Left cardiac atrium (tissue), 4 donors: Measurements from ENCODE around the gene ARL2BP. TPM values are rescaled to one million over a fixed set of nuclear protein-coding genes. Genes with fewer than 3 reads are reported as not detected.
A peak's percentile ranks its signal among the peaks of the same experiment; 100 is the strongest.
"Not testable (repeated sequence)": the region's sequence is repeated elsewhere in the genome, so short reads cannot be mapped to it uniquely, and the experiment has no call there.

Experiments
- ATAC-seq, 2 donors: fragments of 200-7000 bp; cut with Tn5 transposase; one replicate each; pipeline ENCODE4 v1.9.1; 2020; ENCODE audit warnings: mild to moderate bottlenecking in 2 of 2, moderate library complexity in 2 of 2
- DNase-seq: peaks from one replicate; pipeline ENCODE4 v3.0.0-alpha.2; 2020
- intact Hi-C, 2 donors: fragments of 100-400 bp; cut with DNase I; formaldehyde crosslinking; loops; one replicate each; pipeline versions ENCODE4 v1.14.1 to v1.15.1; 2022 to 2023
- total RNA-seq, 2 donors: library from RNA; stranded (reverse); fragmentation: NEBNext Ultra II Directional; extraction: Animal tissue kit (Norgen Biotek cat#: 25700); gene quantifications; one replicate each; pipeline ENCODE4 v1.2.1, GENCODE V29; 2021
- donor health status: DM: no; HTN: yes; CAD: no.
- donor health status: DM: no; HTN: yes; CAD: no; lungs with severe emphysema.
- donor health status: DM: yes; HTN: yes; CAD: no.
- donor health status: Dilated cardiomyopathy.

ARL2BP gene
- total RNA-seq, 2 donors from 2014 or later, result 52.3 to 60.3 TPM

- intact Hi-C loops, result not testable (repeated sequence)
Observed at GRCh38 chr16:57275946-57276345, 30.9 kb downstream of the ARL2BP start.

GRCh38 chr16:57276596-57276995, 31.5 kb downstream of the ARL2BP start:
- DNase-seq (peak; percentile 53), ATAC-seq (peak in 1 of 2 donors; percentile 58)
- intact Hi-C loops, result no loop called here

More at GRCh38 chr16:57275946-57276345, 30.9 kb downstream of the ARL2BP start:
- not testable (repeated sequence) for ATAC-seq
- DNase-seq, result peak; percentile 12

GRCh38 chr16:57277586-57277985, 32.5 kb downstream of the ARL2BP start:
- DNase-seq (peak; percentile 26), ATAC-seq (peak; percentile 57 to 61)
- intact Hi-C loops, result no loop called here

- peak; percentile 15 for DNase-seq
- intact Hi-C loops, result no loop called here
Observed at GRCh38 chr16:57278494-57278893, 33.4 kb downstream of the ARL2BP start.

GRCh38 chr16:57279780-57280638, 35.0 kb downstream of the ARL2BP start:
- DNase-seq, result peak; percentile 27
- ATAC-seq, result no peak
- intact Hi-C loops, result loop anchor here in 1 of 2 donors (10.0 kb wide), 1 partner anchor 95 kb away; the partner anchor contains the start of genes PSME3IP1 and RSPRY1

More at GRCh38 chr16:57278494-57278893, 33.4 kb downstream of the ARL2BP start:
- no peak for ATAC-seq

GRCh38 chr16:57281791-57282190, 36.7 kb downstream of the ARL2BP start:
- intact Hi-C loops, result loop anchor here in 1 of 2 donors (10.0 kb wide), 1 partner anchor 97 kb away; the partner anchor contains the start of genes PSME3IP1 and RSPRY1
- DNase-seq (peak; percentile 4), ATAC-seq (no peak)

- intact Hi-C loops, result loop anchor here in 1 of 2 donors (10.0 kb wide), 1 partner anchor 98 kb away; the partner anchor contains the start of genes PSME3IP1 and RSPRY1
- DNase-seq (peak; percentile 13), ATAC-seq (no peak)
Observed at GRCh38 chr16:57282510-57283213, 37.6 kb downstream of the ARL2BP start.

GRCh38 chr16:57283214-57283958, 38.3 kb downstream of the ARL2BP start:
- intact Hi-C loops, result loop anchor here in 1 of 2 donors (10.0 kb wide), 1 partner anchor 99 kb away; the partner anchor contains the start of genes PSME3IP1 and RSPRY1
- ATAC-seq (peak; percentile 5 to 46), DNase-seq (peak; percentile 33)

GRCh38 chr16:57283959-57284208, 38.8 kb downstream of the ARL2BP start:
- peak; percentile 5 to 25 for ATAC-seq
- no peak for DNase-seq
- intact Hi-C loops, result loop anchor here in 1 of 2 donors (10.0 kb wide), 1 partner anchor 99 kb away; the partner anchor contains the start of genes PSME3IP1 and RSPRY1

GRCh38 chr16:57284209-57284951, 39.3 kb downstream of the ARL2BP start, which contains the start of gene PLLP:
Gene PLLP (minus strand): TSS chr16:57284672. CDS start chr16:57284540, 132 bp downstream.
- intact Hi-C loops, result loop anchor here in 1 of 2 donors (10.0 kb wide), 1 partner anchor 100 kb away; the partner anchor contains the start of genes PSME3IP1 and RSPRY1
- peak; percentile 76 to 89 for ATAC-seq
- DNase-seq, result peak; percentile 40

GRCh38 chr16:57284952-57285363, 39.9 kb downstream of the ARL2BP start:
- DNase-seq (no peak), ATAC-seq (no peak)
- intact Hi-C loops, result loop anchor here in 1 of 2 donors (10.0 kb wide), 1 partner anchor 100 kb away; the partner anchor contains the start of genes PSME3IP1 and RSPRY1

GRCh38 chr16:57285379-57285778, 40.3 kb downstream of the ARL2BP start:
- no peak for DNase-seq
- no peak for ATAC-seq
- intact Hi-C loops, result loop anchor here in 1 of 2 donors (10.0 kb wide), 1 partner anchor 101 kb away; the partner anchor contains the start of genes PSME3IP1 and RSPRY1

GRCh38 chr16:57289391-57290257, 44.6 kb downstream of the ARL2BP start:
- DNase-seq, result peak; percentile 10
- intact Hi-C loops, result loop anchor here in 1 of 2 donors (10.0 kb wide), 1 partner anchor 105 kb away; the partner anchor contains the start of genes PSME3IP1 and RSPRY1
- no peak for ATAC-seq

GRCh38 chr16:57297856-57298255, 52.8 kb downstream of the ARL2BP start:
- DNase-seq (no peak), ATAC-seq (no peak)
- intact Hi-C loops, result loop anchor here in 1 of 2 donors (2.0 kb wide), 1 partner anchor 53 kb away; the partner anchor contains the start of gene ARL2BP

GRCh38 chr16:57299009-57299718, 54.1 kb downstream of the ARL2BP start:
- peak; percentile 73 for DNase-seq
- ATAC-seq, result peak; percentile 34 to 42
- intact Hi-C loops, result loop anchor here in 1 of 2 donors (2.0 kb wide), 1 partner anchor 54 kb away; the partner anchor contains the start of gene ARL2BP
